BJ (cell line): ENCODE results near the gene LRMDA. TPM values are rescaled to one million over a fixed set of nuclear protein-coding genes. Genes with fewer than 3 reads are reported as not detected.

Experiments
- CTCF ChIA-PET: fragments of 350-600 bp; formaldehyde crosslinking; extraction: SDS; loops from one replicate; lab custom pipeline; 2021; ENCODE audit warnings: antibody characterized with exemption, inconsistent platforms; lab: Yijun Ruan, JAX
- POLR2A ChIA-PET: fragments of 300-600 bp; sonication (Branson Sonifier 250); formaldehyde crosslinking; extraction: SDS; loops from one replicate; lab custom pipeline; 2021; ENCODE audit warnings: antibody characterized with exemption; lab: Charles Lee
- DNase-seq: peaks from one replicate; pipeline ENCODE4 v3.0.0-alpha.2; 2011; ENCODE audit warnings: low read depth
- H3K27me3 ChIP-seq: 2 replicates; pipeline ENCODE4 v1.6.0; 2011; ENCODE audit warnings: low read length; ENCODE audit not compliant: control insufficient read depth, insufficient read depth
- H3K36me3 ChIP-seq: 2 replicates; pipeline ENCODE4 v1.5.1; 2011; ENCODE audit warnings: low read length; ENCODE audit not compliant: control insufficient read depth, insufficient read depth
- H3K4me3 ChIP-seq: 2 replicates; pipeline ENCODE4 v1.5.1; 2011; ENCODE audit warnings: low read depth, mild to moderate bottlenecking, control low read depth, low read length
- polyA plus RNA-seq: library from polyadenylated mRNA; depleted of rRNA; stranded (reverse); fragments of >200 nt; gene quantifications from 2 replicates; pipeline ENCODE4 v1.2.3, GENCODE V29; 2011
- TF ChIP-seq, protein P1 (sequence below): IDR thresholded peaks from 2 replicates; pipeline ENCODE4 v1.5.1; 2011; ENCODE audit warnings: low read depth, mild to moderate bottlenecking, control low read depth, inconsistent platforms, low read length, moderate library complexity; ENCODE audit not compliant: insufficient read depth

LRMDA gene
- polyA plus RNA-seq, 1 experiment, result not detected

DNA sequence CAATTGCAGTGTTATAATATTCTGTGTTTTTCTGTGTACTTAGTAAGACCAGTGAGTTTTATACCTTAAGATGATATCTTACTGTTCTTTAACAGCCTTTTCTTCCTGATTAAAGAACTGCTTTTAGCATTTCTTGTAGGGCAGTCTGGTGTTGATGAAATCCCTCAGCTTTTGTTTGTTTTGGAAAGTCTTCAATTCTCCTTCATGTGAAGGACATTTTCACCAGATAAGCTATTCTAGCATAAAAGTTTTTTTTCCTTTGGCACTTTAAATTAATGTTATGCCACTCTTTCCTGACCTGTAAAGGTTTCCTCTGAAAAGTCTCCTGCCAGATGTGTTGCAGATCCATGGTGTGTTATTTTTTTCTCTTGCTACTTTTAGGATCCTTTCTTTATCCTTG is 1059.8 kb downstream of the LRMDA start:
- Histone ChIP-seq H3K36me3 (no peaks in the 10 kb centered on the region), H3K4me3 (no peak overlapping the region), H3K27me3 (no peaks in the 10 kb centered on the region)
- TF ChIP-seq, protein P1, sequence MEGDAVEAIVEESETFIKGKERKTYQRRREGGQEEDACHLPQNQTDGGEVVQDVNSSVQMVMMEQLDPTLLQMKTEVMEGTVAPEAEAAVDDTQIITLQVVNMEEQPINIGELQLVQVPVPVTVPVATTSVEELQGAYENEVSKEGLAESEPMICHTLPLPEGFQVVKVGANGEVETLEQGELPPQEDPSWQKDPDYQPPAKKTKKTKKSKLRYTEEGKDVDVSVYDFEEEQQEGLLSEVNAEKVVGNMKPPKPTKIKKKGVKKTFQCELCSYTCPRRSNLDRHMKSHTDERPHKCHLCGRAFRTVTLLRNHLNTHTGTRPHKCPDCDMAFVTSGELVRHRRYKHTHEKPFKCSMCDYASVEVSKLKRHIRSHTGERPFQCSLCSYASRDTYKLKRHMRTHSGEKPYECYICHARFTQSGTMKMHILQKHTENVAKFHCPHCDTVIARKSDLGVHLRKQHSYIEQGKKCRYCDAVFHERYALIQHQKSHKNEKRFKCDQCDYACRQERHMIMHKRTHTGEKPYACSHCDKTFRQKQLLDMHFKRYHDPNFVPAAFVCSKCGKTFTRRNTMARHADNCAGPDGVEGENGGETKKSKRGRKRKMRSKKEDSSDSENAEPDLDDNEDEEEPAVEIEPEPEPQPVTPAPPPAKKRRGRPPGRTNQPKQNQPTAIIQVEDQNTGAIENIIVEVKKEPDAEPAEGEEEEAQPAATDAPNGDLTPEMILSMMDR, result no peak
- ChIA-PET CTCF (interaction anchor here (1.6 to 2.2 kb wide), 2 partner anchors 10 to 14 kb away, joined by 5 read pairs; no protein-coding TSS in a partner anchor), POLR2A (no interaction called here)
- no peak for DNase-seq

DNA sequence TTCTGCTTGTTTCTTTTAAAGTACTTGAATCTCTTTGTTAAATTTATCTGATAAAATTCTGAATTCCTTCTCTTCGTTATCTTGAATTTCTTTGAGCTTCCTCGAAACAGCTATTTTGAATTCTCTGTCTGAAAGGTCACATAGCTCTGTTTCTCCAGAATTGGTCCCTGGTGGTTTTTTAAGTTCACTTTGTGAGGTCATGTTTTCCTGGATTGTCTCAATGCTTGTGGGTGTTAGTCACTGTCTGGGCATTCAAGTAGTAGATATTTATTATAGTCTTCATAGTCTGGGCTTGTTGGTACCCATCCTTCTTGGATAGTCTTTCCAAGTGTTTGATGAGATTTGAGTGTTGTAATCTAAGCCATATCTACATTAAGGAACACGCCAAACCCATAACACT is 1060.6 kb downstream of the LRMDA start:
- TF ChIP-seq, protein P1, result no peak
- POLR2A ChIA-PET, result no interaction called here
- Histone ChIP-seq H3K4me3 (no peak overlapping the region), H3K36me3 (no peaks in the 10 kb centered on the region), H3K27me3 (no peaks in the 10 kb centered on the region)
- CTCF ChIA-PET, result interaction anchor here (1.6 to 2.2 kb wide), 2 partner anchors 11 to 13 kb away, joined by 5 read pairs; no protein-coding TSS in a partner anchor
- peak; percentile 55 for DNase-seq

DNA sequence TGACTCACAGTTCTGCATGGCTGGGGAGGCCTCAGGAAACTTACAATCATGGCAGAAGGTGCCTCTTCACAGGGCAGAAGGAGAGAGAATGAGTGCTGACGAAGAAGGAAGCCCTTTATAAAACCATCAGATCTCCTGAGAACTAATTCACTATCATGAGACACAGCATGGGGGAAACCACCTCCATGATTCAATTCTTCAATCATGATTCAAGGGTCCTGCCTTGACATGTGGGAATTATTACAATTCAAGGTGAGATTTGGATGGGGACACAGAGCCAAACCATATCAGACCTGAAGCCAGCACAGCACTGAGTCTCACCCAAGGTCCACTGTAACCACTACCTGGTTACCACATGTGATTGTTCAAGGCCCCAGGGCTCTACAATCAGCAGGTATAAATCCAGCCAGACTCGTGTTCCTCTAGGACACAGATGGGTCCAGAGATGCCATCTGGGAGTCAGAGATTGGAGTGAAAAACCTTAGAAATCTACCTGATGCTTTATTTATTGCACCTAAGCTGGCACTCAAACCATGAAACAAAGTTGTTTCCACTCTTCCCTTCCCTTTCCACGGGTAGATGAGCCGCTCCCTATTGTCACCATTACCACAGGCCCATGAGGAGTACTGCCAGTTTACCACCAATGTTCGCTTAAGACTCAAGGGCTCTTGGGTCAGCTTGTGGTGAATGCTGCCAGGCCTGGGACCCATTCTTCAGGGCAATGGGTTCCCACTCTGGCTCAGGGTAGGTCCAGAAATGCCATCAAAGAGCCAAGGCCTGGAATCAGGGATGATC is 1061.5 kb downstream of the LRMDA start:
- Histone ChIP-seq H3K36me3 (no peaks in the 10 kb centered on the region), H3K27me3 (no peaks in the 10 kb centered on the region), H3K4me3 (no peak overlapping the region)
- no peak for DNase-seq
- ChIA-PET CTCF (no interaction called here), POLR2A (no interaction called here)
- TF ChIP-seq, protein P1, result no peak

DNA sequence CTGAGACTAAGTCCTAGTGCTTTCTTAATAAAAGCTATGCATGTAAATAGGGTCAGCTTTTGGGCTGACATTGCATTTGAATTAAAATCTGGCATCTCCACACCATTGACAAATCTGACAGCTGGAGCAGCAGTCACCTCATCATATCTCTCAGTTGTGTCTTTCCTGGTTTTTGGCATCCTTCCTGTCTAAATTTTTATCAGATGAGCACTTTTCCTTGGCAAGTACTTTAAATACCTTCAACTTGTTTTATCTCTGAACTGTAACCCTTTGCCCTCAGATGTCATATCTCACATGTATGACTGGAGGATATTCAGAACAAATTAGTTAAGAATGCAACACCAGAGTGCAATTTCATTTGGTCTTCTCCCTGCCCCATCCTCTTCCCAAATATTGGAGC is 1066.2 kb downstream of the LRMDA start:
- DNase-seq, result no peak
- ChIA-PET POLR2A (no interaction called here), CTCF (no interaction called here)
- TF ChIP-seq, protein P1, result no peak
- no peaks in the 10 kb centered on the region for H3K27me3 ChIP-seq
- no peak overlapping the region for H3K4me3 ChIP-seq
- no peaks in the 10 kb centered on the region for H3K36me3 ChIP-seq

DNA sequence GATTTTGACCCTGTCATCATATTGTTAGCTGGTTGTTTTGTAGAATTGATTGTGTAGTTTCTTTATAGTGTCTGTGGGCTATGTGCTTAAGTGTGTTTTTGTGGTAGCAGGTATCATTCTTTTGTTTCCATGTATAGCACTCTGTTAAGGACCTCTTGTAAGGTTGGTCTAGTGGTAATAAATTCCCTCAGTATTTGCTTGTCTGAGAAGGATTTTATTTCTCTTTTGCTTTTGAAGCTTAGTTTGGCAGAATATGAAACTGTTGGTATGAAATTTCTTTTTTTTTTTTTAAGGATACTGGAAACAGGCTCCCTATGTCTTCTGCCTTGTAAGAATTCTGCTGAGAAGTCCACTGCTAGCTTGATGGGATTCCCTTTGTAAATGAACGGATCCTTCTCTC is 1073.4 kb downstream of the LRMDA start:
- Histone ChIP-seq H3K4me3 (no peak overlapping the region), H3K36me3 (no peaks in the 10 kb centered on the region), H3K27me3 (no peaks in the 10 kb centered on the region)
- CTCF ChIA-PET, result interaction anchor here (1.3 kb wide), 1 partner anchor 13 kb away, joined by 5 read pairs; no protein-coding TSS in a partner anchor
- TF ChIP-seq, protein P1, result no peak
- POLR2A ChIA-PET, result no interaction called here
- DNase-seq, result no peak
